Prostate gland (tissue), 2 donors: Measurements from ENCODE around the gene PHACTR2. TPM values are rescaled to one million over a fixed set of nuclear protein-coding genes. Genes with fewer than 3 reads are reported as not detected.

ENCODE experiments used
- DNase-seq: peaks from one replicate; pipeline ENCODE4 v3.0.0-alpha.2; 2019; ENCODE audit warnings: low spot score
- H3K27ac ChIP-seq, 2 donors: fragments of 200-600 bp; sonication (generic); 2 replicates each; pipeline ENCODE4 v1.5.1; 2017 to 2019
- H3K27me3 ChIP-seq: fragments of 200-600 bp; sonication (generic); replicated peaks from 2 replicates; pipeline ENCODE4 v1.5.1; 2019; ENCODE audit not compliant: insufficient read depth
- H3K36me3 ChIP-seq, 2 donors: fragments of 200-600 bp; sonication (generic); 1 replicate in 1 of 2; 2 replicates in 1 of 2; pipeline versions ENCODE4 v1.5.1 to v1.8.1; 2017 to 2019
- H3K4me1 ChIP-seq: fragments of 200-600 bp; sonication (generic); replicated peaks from 2 replicates; pipeline ENCODE4 v1.5.1; 2019
- H3K4me3 ChIP-seq, 2 donors: fragments of 200-600 bp; sonication (generic); 2 replicates each; pipeline ENCODE4 v1.5.1; 2017 to 2019
- H3K9me3 ChIP-seq: fragments of 200-600 bp; sonication (generic); 2 replicates; pipeline ENCODE4 v1.5.1; 2017
- POLR2A ChIP-seq: fragments of 450-650 bp; IDR thresholded peaks from one replicate; pipeline ENCODE4 v1.6.1; 2016; ENCODE audit warnings: antibody characterized with exemption, mild to moderate bottlenecking
- POLR2AphosphoS5 ChIP-seq: sonication (generic); formaldehyde crosslinking; IDR thresholded peaks from one replicate; pipeline ENCODE4 v1.6.1; 2017; ENCODE audit warnings: antibody characterized with exemption
- WGBS: methylation state at CpG from one replicate; pipeline ENCODE4 v1.1.5; 2018; 5-methylcytosine and 5-hydroxymethylcytosine counted together
- intact Hi-C: fragments of 100-400 bp; cut with DNase I; formaldehyde crosslinking; loops from one replicate; pipeline ENCODE4 v1.14.2; 2022
- total RNA-seq, 2 donors: library from RNA; depleted of rRNA; stranded (reverse); fragments of >200 nt; gene quantifications; one replicate each; pipeline ENCODE4 v1.1.0, GENCODE V29; 2016
- TF ChIP-seq, protein P1 (sequence below), 4 experiments: fragments of 200-600 bp in 2 of 4; fragments of 450-650 bp in 2 of 4; sonication (generic) in 2 of 4; IDR thresholded peaks; 1 replicate in 3 of 4; 2 replicates in 1 of 4; pipeline ENCODE4 v1.5.1; 2016 to 2019; ENCODE audit warnings: antibody characterized with exemption in 4 of 4, mild to moderate bottlenecking in 2 of 4, moderate library complexity in 2 of 4

Gene PHACTR2
- total RNA-seq, 2 donors from 2014 or later = 41.4 to 108 TPM

DNA sequence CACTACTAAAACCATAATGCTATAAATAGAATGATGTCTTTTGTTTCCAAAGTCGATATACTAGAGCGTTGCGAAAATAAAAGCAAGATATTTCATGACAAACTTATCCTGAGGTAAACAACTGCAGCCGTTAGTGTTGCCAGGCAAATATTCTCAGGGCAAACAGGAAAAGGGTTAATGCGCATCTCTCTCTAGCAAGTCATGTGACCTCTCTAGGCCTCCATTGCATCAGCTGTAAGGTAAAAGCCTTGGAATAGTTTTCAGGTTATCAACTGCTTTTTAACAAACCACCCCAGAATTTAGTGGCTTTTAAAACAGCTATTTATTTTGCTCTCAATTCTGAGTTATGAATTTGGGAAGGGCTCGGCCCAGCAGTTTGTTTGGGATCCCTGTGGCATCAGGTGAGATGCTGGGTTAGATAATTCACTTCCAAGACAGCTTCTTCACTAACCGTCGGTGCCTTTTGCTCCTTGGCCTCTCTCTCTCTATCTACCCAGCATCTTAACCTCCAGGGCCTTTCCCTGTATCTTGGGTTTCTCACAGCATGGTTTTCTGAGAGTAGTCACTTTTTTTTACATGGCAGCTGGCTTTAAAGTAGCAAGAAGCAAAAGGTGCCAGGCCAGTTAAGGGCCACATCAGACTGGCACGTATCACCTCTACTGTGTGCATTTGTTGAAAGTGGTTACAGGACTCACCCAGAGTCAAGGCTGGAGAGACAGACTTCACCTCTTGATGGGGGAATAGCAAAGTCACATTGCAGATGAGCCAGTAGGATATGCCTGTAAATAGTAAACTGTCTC is 126.2 kb downstream of the PHACTR2 start:
- Histone ChIP-seq H3K9me3 (no peaks in the 10 kb centered on the region), H3K36me3 (no peaks in the 10 kb centered on the region), H3K4me1 (no peaks in the 10 kb centered on the region), H3K27ac (no peak overlapping the region), H3K27me3 (no peaks in the 10 kb centered on the region), H3K4me3 (no peak overlapping the region)
- DNase-seq = no peak
- WGBS = 91% methylated on average over 9 of the region's 9 CpGs
- no peak for TF ChIP-seq POLR2AphosphoS5
- TF ChIP-seq, protein P1, sequence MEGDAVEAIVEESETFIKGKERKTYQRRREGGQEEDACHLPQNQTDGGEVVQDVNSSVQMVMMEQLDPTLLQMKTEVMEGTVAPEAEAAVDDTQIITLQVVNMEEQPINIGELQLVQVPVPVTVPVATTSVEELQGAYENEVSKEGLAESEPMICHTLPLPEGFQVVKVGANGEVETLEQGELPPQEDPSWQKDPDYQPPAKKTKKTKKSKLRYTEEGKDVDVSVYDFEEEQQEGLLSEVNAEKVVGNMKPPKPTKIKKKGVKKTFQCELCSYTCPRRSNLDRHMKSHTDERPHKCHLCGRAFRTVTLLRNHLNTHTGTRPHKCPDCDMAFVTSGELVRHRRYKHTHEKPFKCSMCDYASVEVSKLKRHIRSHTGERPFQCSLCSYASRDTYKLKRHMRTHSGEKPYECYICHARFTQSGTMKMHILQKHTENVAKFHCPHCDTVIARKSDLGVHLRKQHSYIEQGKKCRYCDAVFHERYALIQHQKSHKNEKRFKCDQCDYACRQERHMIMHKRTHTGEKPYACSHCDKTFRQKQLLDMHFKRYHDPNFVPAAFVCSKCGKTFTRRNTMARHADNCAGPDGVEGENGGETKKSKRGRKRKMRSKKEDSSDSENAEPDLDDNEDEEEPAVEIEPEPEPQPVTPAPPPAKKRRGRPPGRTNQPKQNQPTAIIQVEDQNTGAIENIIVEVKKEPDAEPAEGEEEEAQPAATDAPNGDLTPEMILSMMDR (IDR thresholded peaks at IDR 0.05) = no peak
- no peak for TF ChIP-seq POLR2A
- intact Hi-C loops = no loop called here

DNA sequence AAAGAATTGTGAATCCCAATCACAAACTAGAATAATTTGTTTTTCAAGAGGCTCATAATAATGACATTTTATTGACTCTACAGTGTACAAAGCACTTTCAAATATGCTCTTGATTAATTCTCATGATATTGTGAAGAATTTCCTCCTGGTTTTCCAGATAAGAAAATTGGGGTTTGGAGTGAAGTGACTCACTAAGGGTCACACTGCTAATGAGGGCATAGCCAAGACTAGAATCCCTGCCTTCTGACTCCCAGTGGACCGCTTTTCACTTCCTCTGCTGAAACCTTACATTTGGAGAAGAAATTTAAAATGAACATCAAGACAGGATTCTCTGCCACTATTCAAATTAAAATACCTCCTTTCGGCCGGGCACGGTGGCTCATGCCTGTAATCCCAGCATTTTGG is 127.1 kb downstream of the PHACTR2 start:
- WGBS = 72% methylated on average over 4 of the region's 4 CpGs
- H3K4me1 ChIP-seq = no peaks in the 10 kb centered on the region

DNA sequence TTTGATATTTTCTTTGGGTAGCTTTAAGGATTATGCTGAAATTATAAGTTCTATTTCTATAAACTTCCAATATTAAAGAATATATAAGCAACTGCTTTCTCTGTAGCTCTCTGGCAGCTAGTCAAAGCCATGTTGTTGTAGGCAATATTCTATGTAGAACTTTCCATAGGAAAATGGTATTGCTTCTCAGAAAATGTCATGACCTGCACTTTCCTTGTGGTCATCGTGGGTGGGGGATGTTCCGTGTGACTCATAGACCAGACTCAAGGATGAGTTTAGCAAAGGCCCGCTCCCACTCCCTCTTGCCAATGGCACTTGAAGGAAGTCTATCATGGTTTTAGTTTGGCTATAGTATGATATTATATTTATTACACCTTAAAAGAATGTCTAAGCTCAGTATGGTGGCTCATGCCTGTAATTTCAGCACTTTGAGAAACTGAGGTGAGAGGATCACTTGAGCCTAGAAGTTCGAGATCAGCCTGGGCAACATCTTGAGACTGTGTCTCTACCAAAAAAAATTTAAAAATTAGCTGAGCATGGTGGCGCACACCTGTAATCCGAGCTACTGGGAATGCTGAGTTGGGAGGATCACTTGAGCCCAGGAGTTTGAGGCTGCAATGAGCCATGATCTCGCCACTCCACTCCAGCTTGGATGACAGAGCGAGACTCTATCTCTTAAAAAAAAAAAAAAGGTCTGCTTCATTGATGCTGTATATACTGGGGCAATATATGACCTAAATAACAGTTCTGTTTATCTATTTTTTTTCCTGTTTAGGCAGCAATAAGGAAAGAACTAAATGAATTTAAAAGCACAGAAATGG is 128.7 kb downstream of the PHACTR2 start:
- intact Hi-C loops = no loop called here
- H3K27ac ChIP-seq = no peak overlapping the region
- H3K36me3 ChIP-seq = no peaks in the 10 kb centered on the region
- no peaks in the 10 kb centered on the region for H3K27me3 ChIP-seq
- WGBS = 91% methylated on average over 8 of the region's 8 CpGs
- TF ChIP-seq POLR2AphosphoS5 = no peak
- no peaks in the 10 kb centered on the region for H3K9me3 ChIP-seq
- no peak overlapping the region for H3K4me3 ChIP-seq
- H3K4me1 ChIP-seq = no peaks in the 10 kb centered on the region
- no peak for DNase-seq

More for the DNA sequence above, 127.1 kb downstream of the PHACTR2 start:
- H3K4me3 ChIP-seq = no peak overlapping the region
- no peaks in the 10 kb centered on the region for H3K27me3 ChIP-seq
- no peak for DNase-seq
- no peaks in the 10 kb centered on the region for H3K9me3 ChIP-seq
- no peaks in the 10 kb centered on the region for H3K36me3 ChIP-seq
- no peak overlapping the region for H3K27ac ChIP-seq
- intact Hi-C loops = no loop called here
- TF ChIP-seq POLR2A = no peak

DNA sequence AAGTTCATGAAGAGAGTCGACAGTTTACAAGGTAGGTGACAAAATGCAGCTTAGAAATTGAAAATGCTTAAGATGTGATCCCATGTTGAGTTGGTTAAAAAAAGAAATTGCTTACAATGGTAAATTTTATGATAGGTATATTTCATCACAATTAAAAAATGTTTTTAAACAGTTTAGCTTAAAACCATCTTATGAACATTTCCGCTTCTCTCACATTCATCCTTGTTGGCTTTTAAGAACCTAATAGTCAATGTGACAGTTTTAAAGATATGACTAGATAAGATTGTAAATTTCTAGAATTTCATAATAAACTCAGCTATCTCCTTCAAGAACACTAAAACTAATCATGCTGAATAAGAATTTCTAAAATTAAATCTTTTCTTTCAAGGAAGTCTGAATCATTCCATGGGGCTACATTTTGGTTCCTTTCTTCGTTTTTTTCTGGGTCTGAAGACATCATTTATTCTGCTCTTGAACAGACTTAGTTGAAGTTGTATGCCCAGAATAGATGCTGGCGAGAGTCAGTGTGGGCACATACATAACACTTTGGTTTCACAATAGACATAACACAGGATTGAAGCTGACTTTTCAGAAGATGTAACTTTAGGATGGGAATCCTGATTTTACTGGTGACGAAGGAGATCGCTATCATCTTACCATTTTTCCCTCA is 129.5 kb downstream of the PHACTR2 start:
- H3K9me3 ChIP-seq = no peaks in the 10 kb centered on the region
- H3K4me1 ChIP-seq = no peaks in the 10 kb centered on the region
- H3K27me3 ChIP-seq = no peaks in the 10 kb centered on the region
- TF ChIP-seq, protein P1 (IDR thresholded peaks at IDR 0.05) = no peak
- no peak for TF ChIP-seq POLR2A
- WGBS = 89% methylated on average over 6 of the region's 6 CpGs
- DNase-seq = no peak
- no peak overlapping the region for H3K4me3 ChIP-seq
- intact Hi-C loops = no loop called here
- H3K27ac ChIP-seq = no peak overlapping the region
- H3K36me3 ChIP-seq = no peaks in the 10 kb centered on the region

DNA sequence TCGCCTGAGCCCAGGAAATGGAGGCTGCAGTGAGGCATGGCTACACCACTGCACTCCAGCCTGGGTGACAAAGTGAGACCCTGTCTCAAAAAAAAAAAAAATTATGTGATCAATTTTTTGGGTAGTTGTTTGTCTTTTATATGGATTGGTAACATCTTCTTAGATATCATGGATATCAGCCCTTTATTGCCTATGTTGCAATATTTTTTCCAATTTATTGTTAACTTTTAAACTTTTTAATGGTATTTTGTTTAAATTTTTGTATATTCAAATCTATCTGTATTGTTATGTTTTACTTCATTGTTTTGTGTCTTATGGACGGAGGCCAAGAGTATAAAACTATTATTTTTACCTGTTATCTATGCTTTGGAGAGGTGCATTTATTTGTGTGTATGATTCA is 133.0 kb downstream of the PHACTR2 start:
- DNase-seq = no peak
- no peaks in the 10 kb centered on the region for H3K9me3 ChIP-seq
- H3K27me3 ChIP-seq = no peaks in the 10 kb centered on the region
- WGBS = 94% methylated on average over 2 of the region's 2 CpGs
- H3K4me1 ChIP-seq = no peaks in the 10 kb centered on the region
- no peak overlapping the region for H3K4me3 ChIP-seq
- no peaks in the 10 kb centered on the region for H3K36me3 ChIP-seq
- TF ChIP-seq, protein P1 (IDR thresholded peaks at IDR 0.05) = no peak
- no peak for TF ChIP-seq POLR2A
- no peak for TF ChIP-seq POLR2AphosphoS5
- intact Hi-C loops = no loop called here
- H3K27ac ChIP-seq = no peak overlapping the region
